Measurements from ENCODE around the gene RB1.
A peak's percentile ranks its signal among the peaks of the same experiment; 100 is the strongest.

The RB1 gene

DNA sequence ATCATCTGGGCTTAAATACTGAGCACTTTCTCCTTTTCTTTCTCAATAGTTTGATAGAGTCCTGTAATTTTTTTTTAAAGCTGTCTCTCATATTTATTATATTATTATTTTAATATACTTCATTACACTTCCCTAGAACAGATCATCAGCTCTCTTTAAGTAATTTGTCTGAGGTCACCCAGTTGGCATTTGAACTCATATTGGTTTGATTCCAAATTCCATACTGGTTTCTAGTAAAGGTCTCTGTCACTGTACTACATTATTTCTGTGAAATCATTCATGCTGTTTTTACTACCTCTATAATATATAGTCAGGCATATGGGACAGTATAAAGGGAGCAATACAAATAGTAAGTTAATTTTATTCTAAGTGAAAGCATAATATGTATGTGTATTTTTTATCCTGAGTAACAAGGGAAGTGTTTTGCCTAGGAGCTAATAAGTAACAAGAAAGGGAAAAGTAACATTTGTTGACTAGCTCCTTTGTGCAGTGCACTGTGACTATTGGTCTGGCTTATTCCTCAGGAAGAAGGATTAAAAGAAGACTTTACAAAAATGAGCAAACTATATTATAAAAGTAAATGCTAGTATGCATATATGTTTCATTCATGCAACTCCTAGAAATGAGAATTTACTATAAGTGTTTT is 95.0 kb downstream of the RB1 start:
- Histone ChIP-seq H3K9me3 (ENCODE audit: insufficient read depth, low read length, severe bottlenecking) (peaks cover 2% of the 10 kb centered on the region), H3K4me1 (ENCODE audit: insufficient read depth, low read length) (peaks cover 41% of the 10 kb centered on the region), H3K79me2 (ENCODE audit: insufficient read depth, low read length) (peaks cover 18% of the 10 kb centered on the region), H3K4me2 (ENCODE audit: insufficient read depth, low read length) (no peak overlapping the region), H3K9ac (ENCODE audit: low read depth, low read length) (no peak overlapping the region), H3K4me3 (ENCODE audit: low read depth in 1 of 2, low read length in 2 of 2) (no peak overlapping the region), H3K36me3 (ENCODE audit: insufficient read depth, low read length) (peaks cover 24% of the 10 kb centered on the region), H2AFZ (ENCODE audit: low read depth, low read length) (no peak overlapping the region), H4K20me1 (ENCODE audit: insufficient read depth, low read length) (no peaks in the 10 kb centered on the region), H3K27ac (ENCODE audit: low read length) (no peak overlapping the region), H3K27me3 (ENCODE audit: insufficient read depth, low read length, poor library complexity) (no peaks in the 10 kb centered on the region)
- ATAC-seq (ENCODE audit: insufficient read depth, low read depth) (no peak), DNase-seq (no peak)
- no peak for TF ChIP-seq CTCF (IDR thresholded peaks at IDR 0.05; ENCODE audit: borderline replicate concordance, extremely low read depth, low read length, poor library complexity, severe bottlenecking)
- TF ChIP-seq EZH2 (IDR thresholded peaks at IDR 0.05; ENCODE audit: borderline replicate concordance, low read depth, low read length, severe bottlenecking): no peak

- peak overlapping the region; percentile 42 for H3K9ac ChIP-seq (ENCODE audit: low read depth, low read length)
- peak overlapping the region; percentile 76 for H3K27ac ChIP-seq (ENCODE audit: low read length)
- H3K4me2 ChIP-seq (ENCODE audit: insufficient read depth, low read length): peak overlapping the region; percentile 44
- H3K79me2 ChIP-seq (ENCODE audit: insufficient read depth, low read length): peaks cover 26% of the 10 kb centered on the region
- no peak overlapping the region for H2AFZ ChIP-seq (ENCODE audit: low read depth, low read length)
- no peak for ATAC-seq (ENCODE audit: insufficient read depth, low read depth)
- no peaks in the 10 kb centered on the region for H3K27me3 ChIP-seq (ENCODE audit: insufficient read depth, low read length, poor library complexity)
- no peaks in the 10 kb centered on the region for H3K9me3 ChIP-seq (ENCODE audit: insufficient read depth, low read length, severe bottlenecking)
- no peak for TF ChIP-seq EZH2 (IDR thresholded peaks at IDR 0.05; ENCODE audit: borderline replicate concordance, low read depth, low read length, severe bottlenecking)
- TF ChIP-seq CTCF (IDR thresholded peaks at IDR 0.05; ENCODE audit: borderline replicate concordance, extremely low read depth, low read length, poor library complexity, severe bottlenecking): no peak
- H3K36me3 ChIP-seq (ENCODE audit: insufficient read depth, low read length): peaks cover 21% of the 10 kb centered on the region; the same call in 1 of the 2 replicates
- peaks cover 41% of the 10 kb centered on the region for H3K4me1 ChIP-seq (ENCODE audit: insufficient read depth, low read length)
- DNase-seq: no peak
- no peaks in the 10 kb centered on the region for H4K20me1 ChIP-seq (ENCODE audit: insufficient read depth, low read length)
- no peak overlapping the region for H3K4me3 ChIP-seq (ENCODE audit: low read depth in 1 of 2, low read length in 2 of 2)
Measured at GRCh38 chr13:48400090-48400694, 96.6 kb downstream of the RB1 start.

GRCh38 chr13:48400850-48401291 is 97.3 kb downstream of the RB1 start:
- no peaks in the 10 kb centered on the region for H4K20me1 ChIP-seq (ENCODE audit: insufficient read depth, low read length)
- TF ChIP-seq CTCF (IDR thresholded peaks at IDR 0.05; ENCODE audit: borderline replicate concordance, extremely low read depth, low read length, poor library complexity, severe bottlenecking) (peak; percentile 65), EZH2 (IDR thresholded peaks at IDR 0.05; ENCODE audit: borderline replicate concordance, low read depth, low read length, severe bottlenecking) (no peak)
- peaks cover 41% of the 10 kb centered on the region for H3K4me1 ChIP-seq (ENCODE audit: insufficient read depth, low read length)
- H3K27me3 ChIP-seq (ENCODE audit: insufficient read depth, low read length, poor library complexity): no peaks in the 10 kb centered on the region
- H3K9me3 ChIP-seq (ENCODE audit: insufficient read depth, low read length, severe bottlenecking): no peaks in the 10 kb centered on the region
- peaks cover 22% of the 10 kb centered on the region; the same call in 1 of the 2 replicates for H3K36me3 ChIP-seq (ENCODE audit: insufficient read depth, low read length)
- peak overlapping the region; percentile 42 for H3K9ac ChIP-seq (ENCODE audit: low read depth, low read length)
- H3K79me2 ChIP-seq (ENCODE audit: insufficient read depth, low read length): peaks cover 29% of the 10 kb centered on the region
- H2AFZ ChIP-seq (ENCODE audit: low read depth, low read length): no peak overlapping the region
- H3K4me3 ChIP-seq (ENCODE audit: low read depth in 1 of 2, low read length in 2 of 2): no peak overlapping the region; a peak in 1 of 4 replicates
- DNase-seq (no peak), ATAC-seq (ENCODE audit: insufficient read depth, low read depth) (peak; percentile 71)
- peak overlapping the region; percentile 76 for H3K27ac ChIP-seq (ENCODE audit: low read length)
- H3K4me2 ChIP-seq (ENCODE audit: insufficient read depth, low read length): peak overlapping the region; percentile 44
